ENCODE measurements around the gene MAMLD1. TPM values are rescaled to one million over a fixed set of nuclear protein-coding genes. Genes with fewer than 3 reads are reported as not detected.

Gene MAMLD1
- total RNA-seq, 2 donors from 2014 or later = 0.56 to 3.3 TPM

GRCh38 chrX:150536455-150537116 lies 173.5 kb downstream of the MAMLD1 start:
- no peak for DNase-seq (ENCODE audit: low spot score)
- Histone ChIP-seq H3K27ac (no peak overlapping the region), H3K36me3 (no peaks in the 10 kb centered on the region), H3K9me3 (peaks cover 0 to 14% of the 10 kb centered on the region in 2 donors), H3K27me3 (no peaks in the 10 kb centered on the region), H3K4me1 (no peaks in the 10 kb centered on the region), H3K4me3 (no peak overlapping the region)
- no peak for TF ChIP-seq CTCF (IDR thresholded peaks at IDR 0.05)

DNA sequence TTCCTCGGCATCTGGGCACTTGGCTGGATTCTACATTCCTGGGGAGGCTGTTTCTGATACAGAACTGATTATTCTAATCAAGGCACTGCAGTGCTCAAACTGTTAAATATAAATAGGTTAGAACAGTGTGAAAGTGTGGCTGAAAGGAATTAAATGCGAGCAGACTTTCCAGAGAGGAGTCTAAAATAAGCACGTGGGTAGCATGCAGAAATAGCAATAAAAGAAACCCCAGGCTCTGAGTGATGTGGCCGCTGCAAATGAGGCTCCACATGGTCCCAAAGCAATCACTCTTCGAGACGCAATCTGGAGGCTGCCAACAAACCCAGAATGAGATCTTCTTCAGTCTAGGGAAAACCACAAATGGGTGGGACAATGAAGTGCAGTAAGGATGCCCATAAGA lies 174.7 kb downstream of the MAMLD1 start:
- no peak for TF ChIP-seq CTCF (IDR thresholded peaks at IDR 0.05)
- Histone ChIP-seq H3K4me1 (no peaks in the 10 kb centered on the region), H3K36me3 (no peaks in the 10 kb centered on the region), H3K9me3 (peaks cover 0 to 14% of the 10 kb centered on the region in 2 donors), H3K27ac (no peak overlapping the region), H3K27me3 (no peaks in the 10 kb centered on the region), H3K4me3 (no peak overlapping the region)
- no peak for DNase-seq (ENCODE audit: low spot score)

DNA sequence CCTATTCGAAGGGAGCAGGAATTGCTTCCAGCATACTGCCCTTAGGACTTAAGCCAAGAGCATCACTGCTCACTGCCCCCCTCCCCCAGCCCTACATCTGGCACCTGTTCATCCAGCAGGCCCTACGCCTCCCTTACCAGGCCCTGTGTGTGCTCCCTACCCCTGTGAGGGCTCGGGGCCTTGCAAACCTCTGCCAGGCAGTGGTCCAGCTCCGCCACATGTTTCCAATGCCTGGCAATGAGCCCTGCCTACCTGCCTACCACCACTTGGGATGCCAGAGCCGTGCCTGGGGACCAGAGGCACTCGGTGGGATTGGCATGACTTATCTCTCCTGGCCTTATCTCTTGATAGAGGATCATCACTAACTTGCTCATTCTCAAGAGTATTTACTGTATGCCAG lies 177.8 kb downstream of the MAMLD1 start:
- Histone ChIP-seq H3K27ac (no peak overlapping the region), H3K4me1 (peaks cover 0 to 4% of the 10 kb centered on the region in 2 donors), H3K27me3 (no peaks in the 10 kb centered on the region), H3K4me3 (no peak overlapping the region), H3K36me3 (no peaks in the 10 kb centered on the region), H3K9me3 (peaks cover 0 to 13% of the 10 kb centered on the region in 2 donors)
- TF ChIP-seq CTCF (IDR thresholded peaks at IDR 0.05) = no peak
- no peak for DNase-seq (ENCODE audit: low spot score)

- TF ChIP-seq CTCF (IDR thresholded peaks at IDR 0.05) = no peak
Measured at GRCh38 chrX:150542846-150543229, 179.7 kb downstream of the MAMLD1 start.

GRCh38 chrX:150543230-150544155 lies 180.4 kb downstream of the MAMLD1 start:
- no peaks in the 10 kb centered on the region for H3K27me3 ChIP-seq
- TF ChIP-seq CTCF (IDR thresholded peaks at IDR 0.05) = no peak
- no peak for DNase-seq (ENCODE audit: low spot score)

More at GRCh38 chrX:150542846-150543229, 179.7 kb downstream of the MAMLD1 start:
- no peaks in the 10 kb centered on the region for H3K9me3 ChIP-seq
- H3K36me3 ChIP-seq = no peaks in the 10 kb centered on the region
- peaks cover 0 to 17% of the 10 kb centered on the region in 2 donors for H3K4me1 ChIP-seq
- H3K27ac ChIP-seq = no peak overlapping the region
- H3K4me3 ChIP-seq = no peak overlapping the region
- no peak for DNase-seq (ENCODE audit: low spot score)
- no peaks in the 10 kb centered on the region for H3K27me3 ChIP-seq

More at GRCh38 chrX:150543230-150544155, 180.4 kb downstream of the MAMLD1 start:
- Histone ChIP-seq H3K9me3 (no peaks in the 10 kb centered on the region), H3K4me1 (peaks cover 0 to 17% of the 10 kb centered on the region in 2 donors), H3K27ac (no peak overlapping the region), H3K36me3 (no peaks in the 10 kb centered on the region), H3K4me3 (no peak overlapping the region)
